Endothelial cell of umbilical vein (primary cell): ENCODE results near the gene TMIE. TPM values are rescaled to one million over a fixed set of nuclear protein-coding genes. Genes with fewer than 3 reads are reported as not detected.
"Not testable (repeated sequence)": the region's sequence is repeated elsewhere in the genome, so short reads cannot be mapped to it uniquely, and the experiment has no call there.

ENCODE experiments used
- BruUV-seq: library from RNA; stranded (reverse); fragments of 400-500 nt; replicated peaks from 2 replicates; lab custom pipeline; 2021; lab: Mats Ljungman, UMichigan
- CTCF ChIA-PET: fragments of 300-600, 350-600 bp; sonication (Branson Sonifier 250); formaldehyde crosslinking; loops from one replicate; lab custom pipeline; 2021; ENCODE audit warnings: antibody characterized with exemption, inconsistent platforms; lab: Charles Lee
- POLR2A ChIA-PET: fragments of 300-600, 350-600 bp; sonication (Branson Sonifier 250); formaldehyde crosslinking; loops from one replicate; lab custom pipeline; 2021; ENCODE audit warnings: antibody characterized with exemption, inconsistent platforms; lab: Charles Lee
- DNase-seq: peaks from one replicate; pipeline ENCODE4 v3.0.0-alpha.2; 2011; ENCODE audit warnings: low read depth, low spot score
- FAIRE-seq: peaks from 2 replicates; lab custom pipeline; 2011; peaks lifted over from hg19 to GRCh38; lab: Jason Lieb, UNC
- H2AFZ ChIP-seq: 2 replicates; pipeline ENCODE4 v1.6.0; 2012; ENCODE audit warnings: low read depth, low read length, control low read depth, inconsistent platforms
- H3K27ac ChIP-seq: 2 replicates; pipeline ENCODE4 v1.5.1; 2011; ENCODE audit warnings: low read depth, mild to moderate bottlenecking, control low read depth, low read length, moderate library complexity; ENCODE audit not compliant: insufficient read depth
- H3K27me3 ChIP-seq, 2 experiments: 2 replicates each; pipeline versions ENCODE4 v1.6.0 to v1.6.1; 2011; ENCODE audit warnings: low read length in 2 of 2, mixed read lengths in 1 of 2; ENCODE audit not compliant: control insufficient read depth in 2 of 2, insufficient read depth in 2 of 2
- H3K36me3 ChIP-seq, 2 experiments: 2 replicates in 1 of 2; 3 replicates in 1 of 2; pipeline ENCODE4 v1.5.1; 2011; ENCODE audit warnings: low read length in 2 of 2, mild to moderate bottlenecking in 1 of 2, moderate library complexity in 1 of 2; ENCODE audit not compliant: control insufficient read depth in 2 of 2, insufficient read depth in 2 of 2; ENCODE audit errors: extremely low read depth in 1 of 2
- H3K4me1 ChIP-seq: 3 replicates; pipeline ENCODE4 v1.5.1; 2011; ENCODE audit warnings: mild to moderate bottlenecking, low read length; ENCODE audit not compliant: control insufficient read depth, insufficient read depth; ENCODE audit errors: extremely low read depth
- H3K4me2 ChIP-seq: 2 replicates; pipeline ENCODE4 v1.6.1; 2011; ENCODE audit warnings: low read length, control low read depth, mixed read lengths; ENCODE audit not compliant: insufficient read depth
- H3K4me3 ChIP-seq, 3 experiments: fragments of 200-600 bp in 1 of 3; sonication (generic), shearing (Covaris generic) in 1 of 3; replicated peaks in 1 of 3; 2 replicates each; pipeline ENCODE4 v1.5.1; 2011 to 2016; ENCODE audit warnings: control low read depth in 3 of 3, low read length in 3 of 3, mild to moderate bottlenecking in 2 of 3, inconsistent platforms in 1 of 3, low read depth in 1 of 3, moderate library complexity in 1 of 3; ENCODE audit not compliant: insufficient read depth in 1 of 3
- H3K79me2 ChIP-seq: 2 replicates; pipeline ENCODE4 v1.6.0; 2012; ENCODE audit warnings: low read length, inconsistent platforms; ENCODE audit not compliant: control insufficient read depth, insufficient read depth
- H3K9ac ChIP-seq: replicated peaks from 2 replicates; pipeline ENCODE3; 2011; ENCODE audit warnings: low read length, control low read depth; ENCODE audit not compliant: insufficient read depth; ENCODE audit errors: extremely low read depth
- H3K9me1 ChIP-seq: replicated peaks from 3 replicates; pipeline ENCODE4 v1.6.0; 2011; ENCODE audit warnings: mild to moderate bottlenecking, low read length; ENCODE audit not compliant: control insufficient read depth, insufficient read depth; ENCODE audit errors: extremely low read depth
- H3K9me3 ChIP-seq: replicated peaks from 2 replicates; pipeline ENCODE4 v1.5.1; 2012; ENCODE audit warnings: low read length, inconsistent platforms; ENCODE audit not compliant: control insufficient read depth, insufficient read depth
- H4K20me1 ChIP-seq: replicated peaks from 2 replicates; pipeline ENCODE3; 2011; ENCODE audit warnings: mild to moderate bottlenecking, low read length; ENCODE audit not compliant: control insufficient read depth, insufficient read depth; ENCODE audit errors: extremely low read depth
- EZH2 ChIP-seq: IDR thresholded peaks from 2 replicates; pipeline ENCODE4 v1.6.1; 2012; ENCODE audit warnings: borderline replicate concordance, low read depth, mild to moderate bottlenecking, moderate library complexity, low read length, inconsistent platforms; ENCODE audit not compliant: severe bottlenecking
- FOS ChIP-seq: IDR thresholded peaks from 2 replicates; pipeline ENCODE4 v1.6.1; 2011; ENCODE audit warnings: mild to moderate bottlenecking, low read length, moderate library complexity, borderline replicate concordance; ENCODE audit not compliant: insufficient read depth
- GATA2 ChIP-seq: IDR thresholded peaks from 2 replicates; pipeline ENCODE4 v1.7.0; 2011; ENCODE audit warnings: low read depth, mild to moderate bottlenecking, moderate library complexity, mixed read lengths, low read length; ENCODE audit not compliant: insufficient read length, insufficient read depth
- MYC ChIP-seq: IDR thresholded peaks from one replicate; pipeline ENCODE4 v1.6.1; 2011; ENCODE audit warnings: mild to moderate bottlenecking, low read depth, low read length
- dilution Hi-C: fragments of 300-500 bp; cut with MboI; formaldehyde crosslinking; loops from one replicate; pipeline ENCODE4 v1.15.0; 2019; ENCODE audit warnings: low sequenced_read_pairs; ENCODE audit not compliant: extremely low pct_ligation_motif_present
- intact Hi-C: fragments of 100-400 bp; cut with micrococcal nuclease; formaldehyde crosslinking; loops from one replicate; pipeline ENCODE4 v1.10.0; 2022
- polyA plus RNA-seq, 4 experiments: library from polyadenylated mRNA; depleted of rRNA in 3 of 4; stranded (reverse) in 3 of 4; unstranded in 1 of 4; fragments of >200 nt; gene quantifications; 2 replicates each; pipeline versions ENCODE4 v1.2.1 to v1.2.3, GENCODE V29; 2011 to 2012; ENCODE audit warnings: missing spikeins in 1 of 4
- total RNA-seq: library from RNA; stranded (reverse); gene quantifications from 2 replicates; pipeline ENCODE4 v1.2.3, GENCODE V29; 2021
- TF ChIP-seq, protein P1 (sequence below): IDR thresholded peaks from 2 replicates; pipeline ENCODE4 v1.6.1; 2011; ENCODE audit not compliant: insufficient read depth, insufficient read length
- TF ChIP-seq, protein P2 (sequence below), 2 donors: IDR thresholded peaks; 1 replicate in 1 of 2; 2 replicates in 1 of 2; pipeline ENCODE4 v1.5.1; 2011; ENCODE audit warnings: low read length in 2 of 2, mild to moderate bottlenecking in 2 of 2, moderate library complexity in 2 of 2, control low read depth in 1 of 2, inconsistent platforms in 1 of 2, low read depth in 1 of 2; ENCODE audit not compliant: insufficient read depth in 1 of 2; ENCODE audit errors: extremely low read depth in 1 of 2

TMIE gene
- total and polyA plus RNA-seq, 2 donors (not counting 3 experiments of a cell fraction or from before 2014, with no cell fraction given), result 0.15 to 0.27 TPM

DNA sequence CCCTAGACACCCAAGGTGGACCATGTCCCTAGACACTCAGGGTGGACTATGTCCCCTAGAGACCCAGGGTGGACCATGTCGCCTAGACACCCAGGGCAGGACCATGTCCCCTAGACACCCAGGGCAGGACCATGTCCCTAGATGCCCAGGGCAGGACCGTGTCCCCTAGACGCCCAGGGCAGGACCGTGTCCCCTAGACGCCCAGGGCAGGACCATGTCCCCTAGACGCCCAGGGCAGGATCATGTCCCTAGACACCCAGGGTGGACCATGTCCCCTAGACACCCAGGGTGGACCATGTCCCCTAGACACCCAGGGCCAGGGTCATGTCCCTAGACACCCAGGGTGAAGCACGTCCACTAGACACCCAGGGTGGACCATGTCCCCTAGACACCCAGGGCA, 3.2 kb downstream of the TMIE start:
- H3K27ac ChIP-seq, H3K79me2 ChIP-seq, dilution Hi-C loops, H3K9me3 ChIP-seq, POLR2A ChIA-PET, H3K4me2 ChIP-seq, H3K4me3 ChIP-seq, H3K36me3 ChIP-seq, H3K27me3 ChIP-seq, H3K9ac ChIP-seq, H3K9me1 ChIP-seq, BruUV-seq, H2AFZ ChIP-seq, FAIRE-seq, H4K20me1 ChIP-seq, DNase-seq: not testable (repeated sequence)
- intact Hi-C loops, result loop anchor here (10.0 kb wide), 2 partner anchors 290 to 670 kb away; no protein-coding TSS in a partner anchor
- CTCF ChIA-PET, result interaction anchor here (3.5 kb wide), 1 partner anchor 205 kb away, joined by 25 read pairs; no protein-coding TSS in a partner anchor
- H3K4me1 ChIP-seq, result peaks cover 11% of the 10 kb centered on the region

DNA sequence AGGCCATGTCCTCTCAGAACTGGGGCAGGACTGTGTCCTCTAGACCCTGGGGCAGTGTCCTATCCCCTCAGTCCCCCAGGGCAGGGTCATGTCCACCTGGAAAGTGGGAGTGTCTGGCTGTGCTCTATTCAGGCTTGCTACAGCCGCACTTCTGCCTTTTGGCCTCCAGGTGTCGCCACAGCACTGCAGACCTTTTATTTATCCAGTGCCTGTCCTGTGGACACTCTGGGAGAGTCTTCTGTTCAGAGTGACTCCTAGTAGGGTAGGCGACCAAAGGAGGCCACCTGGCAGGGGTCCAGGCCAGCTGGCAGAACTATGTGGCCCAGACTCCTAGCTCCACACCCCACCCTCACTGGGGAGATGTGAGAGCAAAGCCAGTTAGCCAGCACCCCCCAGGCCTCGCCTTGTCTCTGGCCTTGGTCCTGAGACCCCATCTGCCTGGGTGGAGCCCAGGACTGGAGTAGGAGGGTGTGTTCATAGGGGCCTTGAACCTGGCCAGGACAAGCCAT, 3.9 kb downstream of the TMIE start:
- Histone ChIP-seq H3K4me1 (peaks cover 11% of the 10 kb centered on the region), H3K27me3 (peaks cover 6 to 7% of the 10 kb centered on the region in 2 experiments), H3K9me1 (no peaks in the 10 kb centered on the region), H3K27ac (no peak overlapping the region), H3K4me3 (no peak overlapping the region), H3K79me2 (no peaks in the 10 kb centered on the region), H3K36me3 (no peaks in the 10 kb centered on the region), H3K9me3 (no peaks in the 10 kb centered on the region), H3K4me2 (no peak overlapping the region), H2AFZ (no peak overlapping the region), H3K9ac (no peak overlapping the region), H4K20me1 (no peaks in the 10 kb centered on the region)
- DNase-seq (peak; percentile 67), FAIRE-seq (peak; percentile 94)
- no TSS peak for BruUV-seq
- ChIA-PET CTCF (interaction anchor here (0.7 to 2.1 kb wide), 15 partner anchors 8 to 619 kb away, joined by 3 to 37 read pairs (median 6); no protein-coding TSS in a partner anchor), POLR2A (no interaction called here)
- dilution Hi-C loops, result no loop called here
- intact Hi-C loops, result loop anchor here (1.0 to 10.0 kb wide), 7 partner anchors 143 to 670 kb away; no protein-coding TSS in a partner anchor
- no peak for TF ChIP-seq EZH2
- no peak for TF ChIP-seq GATA2
- TF ChIP-seq, protein P1, sequence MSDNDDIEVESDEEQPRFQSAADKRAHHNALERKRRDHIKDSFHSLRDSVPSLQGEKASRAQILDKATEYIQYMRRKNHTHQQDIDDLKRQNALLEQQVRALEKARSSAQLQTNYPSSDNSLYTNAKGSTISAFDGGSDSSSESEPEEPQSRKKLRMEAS, result no peak
- TF ChIP-seq, protein P2, sequence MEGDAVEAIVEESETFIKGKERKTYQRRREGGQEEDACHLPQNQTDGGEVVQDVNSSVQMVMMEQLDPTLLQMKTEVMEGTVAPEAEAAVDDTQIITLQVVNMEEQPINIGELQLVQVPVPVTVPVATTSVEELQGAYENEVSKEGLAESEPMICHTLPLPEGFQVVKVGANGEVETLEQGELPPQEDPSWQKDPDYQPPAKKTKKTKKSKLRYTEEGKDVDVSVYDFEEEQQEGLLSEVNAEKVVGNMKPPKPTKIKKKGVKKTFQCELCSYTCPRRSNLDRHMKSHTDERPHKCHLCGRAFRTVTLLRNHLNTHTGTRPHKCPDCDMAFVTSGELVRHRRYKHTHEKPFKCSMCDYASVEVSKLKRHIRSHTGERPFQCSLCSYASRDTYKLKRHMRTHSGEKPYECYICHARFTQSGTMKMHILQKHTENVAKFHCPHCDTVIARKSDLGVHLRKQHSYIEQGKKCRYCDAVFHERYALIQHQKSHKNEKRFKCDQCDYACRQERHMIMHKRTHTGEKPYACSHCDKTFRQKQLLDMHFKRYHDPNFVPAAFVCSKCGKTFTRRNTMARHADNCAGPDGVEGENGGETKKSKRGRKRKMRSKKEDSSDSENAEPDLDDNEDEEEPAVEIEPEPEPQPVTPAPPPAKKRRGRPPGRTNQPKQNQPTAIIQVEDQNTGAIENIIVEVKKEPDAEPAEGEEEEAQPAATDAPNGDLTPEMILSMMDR (IDR thresholded peaks at IDR 0.05; ENCODE audit: extremely low read depth in 1 of 2, insufficient read depth in 1 of 2, low read depth in 1 of 2, low read length in 2 of 2), result peak; percentile 88 to 92
- no peak for TF ChIP-seq FOS
- TF ChIP-seq MYC, result no peak
